Astrocyte (in vitro differentiated cells and primary cell): ENCODE results near the gene COL6A1. TPM values are rescaled to one million over a fixed set of nuclear protein-coding genes. Genes with fewer than 3 reads are reported as not detected.
A peak's percentile ranks its signal among the peaks of the same experiment; 100 is the strongest.

Experiments used
- DNase-seq: peaks from one replicate; pipeline ENCODE4 v3.0.0-alpha.2; 2010; ENCODE audit warnings: low read depth
- FAIRE-seq: peaks from 2 replicates; lab custom pipeline; 2011; peaks lifted over from hg19 to GRCh38; lab: Jason Lieb, UNC
- H2AFZ ChIP-seq: 2 replicates; pipeline ENCODE4 v1.6.0; 2012; ENCODE audit warnings: low read depth, low read length, inconsistent platforms
- H3K27ac ChIP-seq: 2 replicates; pipeline ENCODE4 v1.5.1; 2011; ENCODE audit warnings: low read depth, low read length, inconsistent platforms
- H3K27me3 ChIP-seq: 2 replicates; pipeline ENCODE4 v1.6.0; 2011; ENCODE audit warnings: low read length, inconsistent platforms; ENCODE audit not compliant: insufficient read depth
- H3K36me3 ChIP-seq: 2 replicates; pipeline ENCODE4 v1.5.1; 2011; ENCODE audit warnings: low read length, inconsistent platforms; ENCODE audit not compliant: insufficient read depth
- H3K4me1 ChIP-seq: 2 replicates; pipeline ENCODE4 v1.5.1; 2011; ENCODE audit warnings: low read length, inconsistent platforms; ENCODE audit not compliant: insufficient read depth
- H3K4me2 ChIP-seq: 2 replicates; pipeline ENCODE4 v1.6.0; 2012; ENCODE audit warnings: low read length, inconsistent platforms
- H3K4me3 ChIP-seq: 2 replicates; pipeline ENCODE4 v1.5.1; 2011; ENCODE audit warnings: low read depth, mild to moderate bottlenecking, low read length, inconsistent platforms; ENCODE audit not compliant: insufficient read depth
- H3K79me2 ChIP-seq: 2 replicates; pipeline ENCODE4 v1.6.0; 2012; ENCODE audit warnings: mild to moderate bottlenecking, low read length, inconsistent platforms; ENCODE audit not compliant: insufficient read depth
- H3K9ac ChIP-seq: 2 replicates; pipeline ENCODE4 v1.6.0; 2012; ENCODE audit warnings: mild to moderate bottlenecking, low read length, inconsistent platforms
- H3K9me3 ChIP-seq: 2 replicates; pipeline ENCODE4 v1.5.1; 2012; ENCODE audit warnings: low read depth, mild to moderate bottlenecking, low read length, inconsistent platforms; ENCODE audit not compliant: insufficient read depth
- H4K20me1 ChIP-seq: 2 replicates; pipeline ENCODE4 v1.6.0; 2012; ENCODE audit warnings: low read length, inconsistent platforms; ENCODE audit not compliant: insufficient read depth
- H3K27ac Mint-ChIP-seq: one replicate; pipeline ENCODE4 v1.8.0; 2021; ENCODE audit warnings: mild to moderate bottlenecking, mixed read lengths; ENCODE audit not compliant: unreplicated experiment
- H3K27me3 Mint-ChIP-seq: one replicate; pipeline ENCODE4 v1.8.0; 2021; ENCODE audit warnings: low read depth, mixed read lengths; ENCODE audit not compliant: unreplicated experiment
- H3K36me3 Mint-ChIP-seq: one replicate; pipeline ENCODE4 v1.8.0; 2021; ENCODE audit warnings: low read depth, mixed read lengths; ENCODE audit not compliant: unreplicated experiment
- H3K4me1 Mint-ChIP-seq: one replicate; pipeline ENCODE4 v1.8.0; 2021; ENCODE audit warnings: low read depth, mixed read lengths; ENCODE audit not compliant: unreplicated experiment
- H3K4me3 Mint-ChIP-seq: one replicate; pipeline ENCODE4 v1.8.0; 2021; ENCODE audit warnings: mild to moderate bottlenecking, moderate library complexity, mixed read lengths; ENCODE audit not compliant: unreplicated experiment
- H3K9me3 Mint-ChIP-seq: one replicate; pipeline ENCODE4 v1.8.0; 2021; ENCODE audit warnings: mild to moderate bottlenecking, mixed read lengths; ENCODE audit not compliant: unreplicated experiment
- CTCF ChIP-seq: IDR thresholded peaks from 2 replicates; pipeline ENCODE4 v1.5.1; 2011; ENCODE audit warnings: low read depth, mild to moderate bottlenecking, inconsistent platforms, low read length, moderate library complexity; ENCODE audit not compliant: insufficient read depth
- EZH2 ChIP-seq: IDR thresholded peaks from 2 replicates; pipeline ENCODE4 v1.6.1; 2012; ENCODE audit warnings: mild to moderate bottlenecking, low read length, inconsistent platforms; ENCODE audit not compliant: insufficient read depth
- total RNA-seq: library from RNA; stranded (reverse); gene quantifications from 2 replicates; pipeline ENCODE4 v1.2.1, GENCODE V29; 2021

Gene COL6A1
- total RNA-seq, 1 donor from 2014 or later = 131 TPM

DNA sequence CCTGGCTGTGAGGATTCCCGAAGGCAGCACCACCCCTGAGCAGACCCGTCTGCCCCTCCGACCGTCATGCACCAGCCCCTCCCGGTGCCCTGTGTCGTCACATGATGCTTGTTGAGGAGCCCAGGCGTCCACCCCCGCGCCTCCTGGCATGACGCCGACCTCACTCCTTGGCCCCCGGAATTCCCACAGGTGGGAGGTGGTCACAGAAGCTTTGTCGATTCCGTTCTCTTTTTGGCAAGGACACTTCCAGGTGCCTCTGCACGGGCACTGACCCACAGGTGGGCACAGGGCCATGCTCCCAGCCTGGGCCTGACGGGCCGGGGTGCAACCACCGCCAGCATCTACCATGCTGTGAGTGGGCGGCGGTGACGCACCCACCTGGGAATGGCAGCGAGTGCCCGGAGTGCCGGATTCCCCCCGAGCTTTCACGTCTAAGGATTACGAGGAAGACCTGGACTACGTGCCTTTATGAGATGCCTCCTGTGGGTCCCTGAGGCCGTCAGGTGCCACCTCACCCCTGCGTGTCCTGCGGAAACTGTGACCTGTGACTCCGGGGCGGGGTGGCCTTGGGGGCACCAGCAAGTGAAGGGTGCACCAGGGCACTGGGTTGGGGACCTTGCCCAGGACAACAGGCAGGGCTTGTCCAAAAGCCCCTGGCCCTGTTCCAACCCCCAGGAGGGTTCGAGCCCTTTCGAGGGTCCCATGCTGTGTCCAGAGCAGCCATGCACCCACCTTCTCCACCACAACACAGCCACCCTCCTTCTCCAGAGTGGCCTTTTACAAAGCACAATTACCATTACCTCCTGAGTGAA is 31.4 kb upstream of the COL6A1 start:
- peak overlapping the region; percentile 54 for H2AFZ ChIP-seq
- no peak overlapping the region for H3K9ac ChIP-seq
- no peak overlapping the region for H3K4me3 Mint-ChIP-seq

DNA sequence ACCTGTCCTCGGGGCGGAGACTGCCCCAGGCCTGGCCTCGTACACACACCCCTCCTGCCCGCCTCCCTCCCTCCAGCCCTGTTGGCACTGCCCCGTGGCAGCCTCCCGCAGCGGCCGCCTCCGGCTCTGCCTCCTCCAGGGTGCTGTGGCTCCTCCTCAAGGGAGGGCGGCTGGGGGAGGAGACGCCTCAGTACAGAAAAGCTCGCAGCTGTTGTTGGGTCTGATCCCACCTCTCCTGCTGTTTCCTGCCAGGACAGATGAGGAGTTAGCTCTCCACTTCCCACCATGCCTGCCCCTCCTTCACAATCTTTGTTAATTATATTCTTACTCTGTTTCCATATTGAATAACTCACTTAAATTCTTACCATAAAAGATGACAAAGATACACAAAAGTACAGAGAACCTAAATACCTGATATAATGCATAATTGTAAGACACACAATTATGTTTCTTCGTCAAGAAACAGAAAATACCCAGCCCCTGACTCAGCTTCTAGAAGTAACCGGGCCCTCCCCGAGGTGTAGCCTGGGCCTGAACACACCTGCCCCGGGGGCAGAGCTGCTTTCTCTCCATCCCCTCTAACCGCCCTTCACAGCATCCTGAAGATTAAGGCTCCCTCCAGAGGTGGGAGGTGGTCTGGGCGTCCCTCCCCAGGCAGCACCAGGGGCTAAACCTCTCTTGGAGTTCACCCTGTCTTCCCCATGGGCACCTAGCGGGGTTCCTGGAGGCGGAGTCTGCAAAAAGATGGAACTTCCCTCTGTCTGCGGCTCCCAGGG is 30.6 kb upstream of the COL6A1 start:
- Mint-ChIP-seq H3K27me3 (peaks cover 38% of the 10 kb centered on the region), H3K36me3 (no peaks in the 10 kb centered on the region), H3K4me1 (peaks cover 2% of the 10 kb centered on the region), H3K4me3 (no peak overlapping the region), H3K9me3 (peaks cover 9% of the 10 kb centered on the region), H3K27ac (no peak overlapping the region)
- H3K4me1 ChIP-seq = peaks cover 5% of the 10 kb centered on the region
- peak; percentile 25 for DNase-seq
- no peaks in the 10 kb centered on the region for H3K36me3 ChIP-seq
- H3K9me3 ChIP-seq = no peaks in the 10 kb centered on the region
- TF ChIP-seq CTCF = no peak
- no peak for TF ChIP-seq EZH2
- no peaks in the 10 kb centered on the region for H3K79me2 ChIP-seq
- FAIRE-seq = no peak
- peak overlapping the region; percentile 54 for H2AFZ ChIP-seq
- no peaks in the 10 kb centered on the region for H4K20me1 ChIP-seq
- no peak overlapping the region for H3K27ac ChIP-seq
- H3K4me2 ChIP-seq = peak overlapping the region; percentile 56
- H3K4me3 ChIP-seq = no peak overlapping the region
- peaks cover 5% of the 10 kb centered on the region for H3K27me3 ChIP-seq
- H3K9ac ChIP-seq = no peak overlapping the region

More for the DNA sequence above, 31.4 kb upstream of the COL6A1 start:
- H3K9me3 Mint-ChIP-seq = peaks cover 9% of the 10 kb centered on the region
- no peak overlapping the region for H3K27ac ChIP-seq
- H3K4me1 ChIP-seq = peaks cover 5% of the 10 kb centered on the region
- TF ChIP-seq EZH2 (no peak), CTCF (no peak)
- H3K4me2 ChIP-seq = peak overlapping the region; percentile 56
- DNase-seq (no peak), FAIRE-seq (no peak)
- H3K9me3 ChIP-seq = no peaks in the 10 kb centered on the region
- no peak overlapping the region for H3K27ac Mint-ChIP-seq
- peaks cover 39% of the 10 kb centered on the region for H3K27me3 Mint-ChIP-seq
- H4K20me1 ChIP-seq = no peaks in the 10 kb centered on the region
- H3K4me3 ChIP-seq = no peak overlapping the region
- no peaks in the 10 kb centered on the region for H3K79me2 ChIP-seq
- H3K36me3 Mint-ChIP-seq = no peaks in the 10 kb centered on the region
- peaks cover 2% of the 10 kb centered on the region for H3K4me1 Mint-ChIP-seq
- H3K36me3 ChIP-seq = no peaks in the 10 kb centered on the region
- H3K27me3 ChIP-seq = peaks cover 5% of the 10 kb centered on the region
